PC-3 (cell line): ENCODE results near the gene KCTD15. TPM values are rescaled to one million over a fixed set of nuclear protein-coding genes. Genes with fewer than 3 reads are reported as not detected.

ENCODE experiments used
- ATAC-seq: fragments of 200-7000 bp; cut with Tn5 transposase; 2 replicates; pipeline ENCODE4 v1.9.1; 2020; ENCODE audit warnings: mild to moderate bottlenecking, moderate library complexity
- BruUV-seq: library from RNA; stranded (reverse); fragments of 400-500 nt; replicated peaks from 2 replicates; lab custom pipeline; 2021; lab: Mats Ljungman, UMichigan
- CTCF ChIA-PET: fragments of 300-600 bp; sonication (Branson Sonifier 250); formaldehyde crosslinking; loops from one replicate; lab custom pipeline; 2022; ENCODE audit warnings: antibody characterized with exemption; lab: Charles Lee
- POLR2A ChIA-PET: fragments of 300-600 bp; sonication (Branson Sonifier 250); formaldehyde crosslinking; loops from one replicate; lab custom pipeline; 2022; ENCODE audit warnings: antibody characterized with exemption; ENCODE audit not compliant: unreplicated experiment; lab: Charles Lee
- DNase-seq: peaks from one replicate; pipeline ENCODE4 v3.0.0-alpha.2; 2015
- H2AFZ ChIP-seq: fragments of 300-600 bp; sonication (generic); 2 replicates; pipeline ENCODE4 v1.6.0; 2016; ENCODE audit warnings: antibody characterized with exemption, low read length
- H3F3A ChIP-seq: fragments of 300-600 bp; sonication (generic); one replicate; pipeline ENCODE4 v1.6.0; 2017; ENCODE audit warnings: antibody characterized with exemption, low read length, control low read depth, mild to moderate bottlenecking; ENCODE audit not compliant: unreplicated experiment
- H3K27ac ChIP-seq: fragments of 300-600 bp; sonication (generic); 2 replicates; pipeline ENCODE4 v1.5.1; 2016; ENCODE audit warnings: mild to moderate bottlenecking, low read length
- H3K27me3 ChIP-seq: fragments of 300-600 bp; sonication (generic); 2 replicates; pipeline ENCODE4 v1.6.1; 2016; ENCODE audit warnings: low read length, mixed read lengths
- H3K36me3 ChIP-seq: fragments of 300-600 bp; sonication (generic); 2 replicates; pipeline ENCODE4 v1.6.1; 2016; ENCODE audit warnings: low read depth, mixed run types, low read length, mixed read lengths
- H3K4me1 ChIP-seq: fragments of 300-600 bp; sonication (generic); 2 replicates; pipeline ENCODE4 v1.5.1; 2016; ENCODE audit warnings: low read length; ENCODE audit not compliant: insufficient read depth
- H3K4me2 ChIP-seq: fragments of 300-600 bp; sonication (generic); 2 replicates; pipeline ENCODE4 v1.6.0; 2016; ENCODE audit warnings: low read length
- H3K4me3 ChIP-seq: fragments of 300-600 bp; sonication (generic); 2 replicates; pipeline ENCODE4 v1.5.1; 2016; ENCODE audit warnings: mild to moderate bottlenecking, low read length, mixed read lengths
- H3K79me2 ChIP-seq: fragments of 300-600 bp; sonication (generic); 2 replicates; pipeline ENCODE4 v1.6.1; 2017; ENCODE audit warnings: low read length, mixed read lengths
- H3K9ac ChIP-seq: fragments of 300-600 bp; sonication (generic); 2 replicates; pipeline ENCODE4 v1.6.0; 2016; ENCODE audit warnings: mild to moderate bottlenecking, low read length
- H3K9me2 ChIP-seq: fragments of 300-600 bp; sonication (generic); replicated peaks from 2 replicates; pipeline ENCODE4 v1.6.1; 2016; ENCODE audit warnings: mixed run types, low read length, mixed read lengths
- H3K9me3 ChIP-seq: fragments of 300-600 bp; sonication (generic); 2 replicates; pipeline ENCODE4 v1.6.1; 2016; ENCODE audit warnings: low read length, mixed read lengths
- H4K20me1 ChIP-seq: fragments of 300-600 bp; sonication (generic); 2 replicates; pipeline ENCODE4 v1.6.1; 2016; ENCODE audit warnings: low read length, mixed read lengths
- CTCF ChIP-seq: fragments of 300-600 bp; sonication (generic); conservative IDR thresholded peaks from 2 replicates; pipeline ENCODE4 v1.5.1; 2017; ENCODE audit warnings: antibody characterized with exemption, low read depth, mild to moderate bottlenecking, low read length
- EZH2 ChIP-seq: fragments of 300-600 bp; sonication (generic); IDR thresholded peaks from one replicate; pipeline ENCODE4 v1.6.1; 2017; ENCODE audit warnings: antibody characterized with exemption, mild to moderate bottlenecking, low read length; ENCODE audit not compliant: unreplicated experiment
- EZH2phosphoT487 ChIP-seq: fragments of 300-600 bp; sonication (generic); IDR thresholded peaks from 2 replicates; pipeline ENCODE4 v1.6.1; 2018; ENCODE audit warnings: mild to moderate bottlenecking, antibody characterized with exemption, low read length, borderline replicate concordance
- intact Hi-C: fragments of 100-400 bp; cut with micrococcal nuclease; formaldehyde crosslinking; loops from 2 replicates; pipeline ENCODE4 v1.9.0; 2023
- total RNA-seq: library from RNA; depleted of rRNA; stranded (reverse); fragments of >200 nt; gene quantifications from 2 replicates; pipeline ENCODE4 v1.2.3, GENCODE V29; 2014

Gene KCTD15
- total RNA-seq, 1 experiment from 2014 or later = 58.2 TPM

DNA sequence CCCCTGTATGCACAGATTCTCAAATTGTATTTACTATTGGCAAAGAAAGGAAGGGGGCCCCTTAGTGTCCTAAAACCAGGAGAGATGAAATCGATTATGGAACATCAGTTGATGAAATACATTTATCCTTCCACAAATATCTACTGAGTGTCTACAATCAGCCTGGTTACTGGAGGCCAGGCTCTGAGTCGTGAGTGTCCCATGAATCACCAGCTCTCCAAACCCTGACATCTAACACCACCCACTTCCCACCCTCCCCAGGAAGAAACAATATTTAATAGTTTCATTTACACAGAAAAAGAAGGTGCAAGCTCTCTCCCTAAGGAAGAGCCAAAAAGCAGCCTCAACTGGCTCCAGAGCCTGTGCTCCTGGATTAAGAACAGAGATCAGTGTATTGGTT is 25.2 kb downstream of the KCTD15 start:
- H3K27ac ChIP-seq = peak overlapping the region; percentile 99
- BruUV-seq = no TSS peak
- peak; percentile 49 for DNase-seq
- no peaks in the 10 kb centered on the region for H3F3A ChIP-seq
- H4K20me1 ChIP-seq = no peaks in the 10 kb centered on the region
- no peak overlapping the region for H3K4me3 ChIP-seq
- no peak for ATAC-seq
- intact Hi-C loops = loop anchor here (2.0 to 10.0 kb wide), 3 partner anchors 25 to 173 kb away; partner anchors contain the start of gene KCTD15
- H2AFZ ChIP-seq = no peak overlapping the region
- H3K4me2 ChIP-seq = peak overlapping the region; percentile 61
- H3K79me2 ChIP-seq = no peaks in the 10 kb centered on the region
- ChIA-PET CTCF (no interaction called here), POLR2A (interaction anchor here (0.7 kb wide), 2 partner anchors 84 to 1448 kb away, joined by 3 to 4 read pairs; no protein-coding TSS in a partner anchor)
- no peaks in the 10 kb centered on the region for H3K9me2 ChIP-seq
- no peaks in the 10 kb centered on the region for H3K27me3 ChIP-seq
- H3K9ac ChIP-seq = peak overlapping the region; percentile 21; the same call in 1 of the 2 replicates
- TF ChIP-seq EZH2 (no peak), CTCF (no peak), EZH2phosphoT487 (no peak)
- H3K9me3 ChIP-seq = no peaks in the 10 kb centered on the region
- H3K36me3 ChIP-seq = no peaks in the 10 kb centered on the region
- peaks cover 31% of the 10 kb centered on the region for H3K4me1 ChIP-seq

- no peak overlapping the region for H2AFZ ChIP-seq
- no peak for DNase-seq
- POLR2A ChIA-PET = no interaction called here
- no peaks in the 10 kb centered on the region for H3K27me3 ChIP-seq
- intact Hi-C loops = loop anchor here (5.0 to 10.0 kb wide), 2 partner anchors 36 to 171 kb away; no protein-coding TSS in a partner anchor
- ATAC-seq = no peak
- no peaks in the 10 kb centered on the region for H3K79me2 ChIP-seq
- H3K9me2 ChIP-seq = no peaks in the 10 kb centered on the region
- TF ChIP-seq EZH2phosphoT487 (no peak), EZH2 (no peak)
- H3K4me2 ChIP-seq = no peak overlapping the region
- H3K36me3 ChIP-seq = no peaks in the 10 kb centered on the region
- H3K4me1 ChIP-seq = peaks cover 31% of the 10 kb centered on the region
- no peaks in the 10 kb centered on the region for H3F3A ChIP-seq
- no peak overlapping the region for H3K27ac ChIP-seq
- no peaks in the 10 kb centered on the region for H4K20me1 ChIP-seq
- H3K4me3 ChIP-seq = no peak overlapping the region
- CTCF ChIA-PET = interaction anchor here (0.7 kb wide), 1 partner anchor 17 kb away, joined by 3 read pairs; no protein-coding TSS in a partner anchor
- H3K9ac ChIP-seq = no peak overlapping the region
- no TSS peak for BruUV-seq
- H3K9me3 ChIP-seq = no peaks in the 10 kb centered on the region
Measured at GRCh38 chr19:33823341-33823740, 26.7 kb downstream of the KCTD15 start.

DNA sequence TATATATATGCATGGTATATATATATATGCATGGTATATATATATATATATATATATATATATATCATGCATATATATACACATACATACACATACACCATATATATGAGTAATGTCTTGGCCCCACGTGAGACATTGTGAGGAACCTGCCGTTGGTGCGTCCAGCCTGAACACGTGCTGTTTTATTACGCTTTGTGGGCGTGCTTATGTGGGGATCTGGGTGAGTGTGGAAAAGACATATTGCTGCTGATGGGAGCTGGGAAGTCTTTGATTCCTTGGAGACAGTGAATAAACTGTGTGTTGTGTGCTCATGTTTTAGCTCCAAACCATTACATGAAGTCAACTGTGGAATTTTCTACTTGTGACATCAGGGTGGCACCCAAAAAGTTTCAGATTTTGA is 28.9 kb downstream of the KCTD15 start:
- no TSS peak for BruUV-seq
- no peaks in the 10 kb centered on the region for H3K79me2 ChIP-seq
- no peaks in the 10 kb centered on the region for H3K36me3 ChIP-seq
- POLR2A ChIA-PET = no interaction called here
- no peaks in the 10 kb centered on the region for H3K27me3 ChIP-seq
- H3K4me2 ChIP-seq = no peak overlapping the region
- no peak for DNase-seq
- no peak overlapping the region for H3K4me3 ChIP-seq
- H3K27ac ChIP-seq = no peak overlapping the region
- no peak for ATAC-seq
- peaks cover 18% of the 10 kb centered on the region for H3K4me1 ChIP-seq
- no peaks in the 10 kb centered on the region for H3F3A ChIP-seq
- TF ChIP-seq EZH2 = no peak
- TF ChIP-seq CTCF = no peak
- no peak for TF ChIP-seq EZH2phosphoT487
- H3K9me3 ChIP-seq = no peaks in the 10 kb centered on the region
- CTCF ChIA-PET = no interaction called here
- no peak overlapping the region for H3K9ac ChIP-seq
- H3K9me2 ChIP-seq = no peaks in the 10 kb centered on the region
- intact Hi-C loops = loop anchor here (10.0 kb wide), 1 partner anchor 169 kb away; no protein-coding TSS in a partner anchor
- no peak overlapping the region for H2AFZ ChIP-seq
- no peaks in the 10 kb centered on the region for H4K20me1 ChIP-seq
